TTC549 (cell line): ENCODE data around the gene EFCAB11.

Source experiments
- FAIRE-seq: peaks from 2 replicates; lab custom pipeline; 2012; peaks lifted over from hg19 to GRCh38; lab: Jason Lieb, UNC

The EFCAB11 gene

DNA sequence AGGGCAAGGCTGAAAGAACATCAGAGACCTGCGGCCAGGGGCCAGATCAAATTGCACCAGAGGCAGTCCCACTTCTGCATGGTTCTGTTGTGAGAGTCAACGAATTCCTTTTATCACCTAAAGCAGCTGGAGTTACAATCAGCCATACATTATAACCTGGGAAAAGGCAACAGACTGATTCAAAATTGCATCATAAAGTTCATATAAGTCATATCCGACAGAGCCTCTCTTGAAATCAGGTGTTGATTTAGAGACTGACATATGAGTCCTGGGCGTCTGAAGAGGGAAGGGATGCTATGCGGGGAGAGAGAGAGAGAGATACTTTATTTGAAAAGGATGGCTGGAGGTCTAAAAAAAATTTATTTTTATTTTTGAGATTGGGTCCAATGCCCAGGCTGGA is 89.4 kb downstream of the EFCAB11 start:
- no peak for FAIRE-seq

DNA sequence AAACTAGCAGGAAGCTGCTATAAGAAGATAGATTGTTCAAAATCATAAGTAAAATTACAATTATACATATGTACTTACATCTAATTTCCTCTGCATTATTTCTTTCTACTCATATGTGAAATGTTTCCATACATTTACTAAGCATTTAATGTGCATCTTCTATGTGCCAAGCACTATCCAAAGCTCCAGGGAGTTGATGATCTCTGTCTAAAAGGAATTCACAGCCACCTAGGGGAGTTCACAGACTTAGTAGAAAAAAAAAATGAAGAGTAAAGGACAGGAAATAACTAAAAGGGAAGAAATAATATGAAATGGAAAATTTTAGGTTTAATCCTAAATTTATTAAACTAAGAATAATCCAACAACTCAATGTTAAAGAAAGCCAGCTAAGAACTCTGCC is 91.7 kb downstream of the EFCAB11 start:
- FAIRE-seq = no peak

DNA sequence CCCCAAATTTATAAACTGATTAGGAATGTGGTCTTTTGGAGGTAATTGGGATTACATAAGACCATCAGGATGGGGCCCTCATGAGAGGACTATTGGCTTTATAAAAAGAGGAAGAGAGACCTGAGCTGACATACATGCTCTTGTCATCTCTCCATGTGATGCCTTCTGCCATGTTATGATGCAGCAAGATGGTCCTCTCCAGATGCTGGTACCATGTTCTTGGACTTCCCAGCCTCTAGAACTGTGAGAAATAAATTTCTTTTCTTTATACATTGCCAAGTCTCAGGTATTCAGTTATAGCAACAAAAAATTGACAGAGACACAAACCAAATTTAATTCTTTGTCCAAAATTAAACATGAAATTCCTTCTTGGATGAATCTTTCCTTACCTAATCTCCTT is 92.9 kb downstream of the EFCAB11 start:
- no peak for FAIRE-seq

DNA sequence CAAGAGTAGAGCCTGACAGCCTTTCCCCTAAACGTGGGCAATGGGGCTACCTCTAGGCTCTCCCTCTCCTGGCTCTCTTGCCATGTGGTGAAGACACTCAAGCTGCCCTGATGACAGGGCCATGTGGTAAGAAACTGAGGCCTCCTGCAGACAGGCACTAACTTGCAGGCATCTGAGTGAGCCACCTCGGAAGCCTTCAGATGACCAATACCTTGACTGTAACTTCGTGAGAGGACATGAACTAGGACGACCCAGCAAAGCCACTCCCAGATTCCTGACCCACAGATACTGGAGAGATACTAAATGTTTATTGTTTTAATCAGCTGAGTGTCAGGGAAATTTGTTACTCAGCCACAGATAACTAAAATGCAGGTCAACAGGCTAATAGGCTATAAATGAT is 96.4 kb downstream of the EFCAB11 start:
- FAIRE-seq = no peak

DNA sequence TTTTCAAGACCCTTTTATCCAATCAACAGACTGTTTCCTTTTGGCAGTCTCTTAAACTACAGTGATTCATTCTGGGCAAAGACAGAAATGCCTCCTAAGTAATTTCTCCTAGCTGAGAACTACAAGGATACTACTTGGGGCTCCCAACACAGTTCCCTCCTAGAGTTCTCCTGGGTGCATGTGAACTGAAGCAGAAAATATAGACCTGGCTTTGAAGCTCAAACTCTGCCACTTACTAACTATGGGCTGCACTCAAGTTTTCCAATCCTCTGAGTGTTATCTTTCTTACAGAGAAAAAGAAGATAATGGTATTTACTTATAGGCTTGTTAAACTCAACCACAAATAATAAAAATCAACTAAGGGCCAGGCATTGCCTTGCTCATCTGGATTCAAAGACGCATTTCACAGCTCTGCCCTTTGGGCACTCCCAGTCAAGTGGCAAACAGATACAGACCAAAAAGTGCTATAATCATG is 97.6 kb downstream of the EFCAB11 start:
- no peak for FAIRE-seq

DNA sequence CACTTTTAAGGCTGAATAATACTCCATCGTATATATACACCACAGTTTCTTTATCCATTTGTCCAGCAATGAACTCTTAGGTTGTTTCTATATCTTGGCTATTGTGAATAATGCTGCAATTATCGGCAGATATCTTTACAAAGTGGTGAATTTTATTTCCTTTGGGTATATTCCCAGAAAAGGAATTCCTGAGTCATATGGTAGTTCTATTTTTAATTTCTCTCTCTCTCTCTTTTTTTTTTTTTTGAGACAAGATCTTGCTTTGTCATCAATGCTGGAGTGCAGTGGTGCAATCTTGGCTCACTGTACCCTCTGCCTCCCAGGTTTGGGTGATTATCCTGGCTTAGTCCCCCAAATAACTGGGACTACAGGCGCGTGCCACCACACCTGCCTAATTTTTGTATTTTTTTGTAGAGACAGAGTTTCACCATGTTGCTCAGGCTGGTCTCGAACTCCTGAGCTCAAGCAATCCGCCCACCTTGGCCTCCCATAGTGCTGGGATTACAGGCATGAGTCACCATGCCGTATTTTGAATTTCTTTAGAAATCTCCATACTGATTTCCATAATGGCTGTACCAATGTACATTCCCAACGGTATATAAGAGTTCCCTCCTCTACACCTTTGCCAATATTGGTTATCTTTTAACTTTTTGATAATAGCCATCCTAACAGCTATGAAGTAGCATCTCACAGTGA is 98.4 kb downstream of the EFCAB11 start:
- no peak for FAIRE-seq

DNA sequence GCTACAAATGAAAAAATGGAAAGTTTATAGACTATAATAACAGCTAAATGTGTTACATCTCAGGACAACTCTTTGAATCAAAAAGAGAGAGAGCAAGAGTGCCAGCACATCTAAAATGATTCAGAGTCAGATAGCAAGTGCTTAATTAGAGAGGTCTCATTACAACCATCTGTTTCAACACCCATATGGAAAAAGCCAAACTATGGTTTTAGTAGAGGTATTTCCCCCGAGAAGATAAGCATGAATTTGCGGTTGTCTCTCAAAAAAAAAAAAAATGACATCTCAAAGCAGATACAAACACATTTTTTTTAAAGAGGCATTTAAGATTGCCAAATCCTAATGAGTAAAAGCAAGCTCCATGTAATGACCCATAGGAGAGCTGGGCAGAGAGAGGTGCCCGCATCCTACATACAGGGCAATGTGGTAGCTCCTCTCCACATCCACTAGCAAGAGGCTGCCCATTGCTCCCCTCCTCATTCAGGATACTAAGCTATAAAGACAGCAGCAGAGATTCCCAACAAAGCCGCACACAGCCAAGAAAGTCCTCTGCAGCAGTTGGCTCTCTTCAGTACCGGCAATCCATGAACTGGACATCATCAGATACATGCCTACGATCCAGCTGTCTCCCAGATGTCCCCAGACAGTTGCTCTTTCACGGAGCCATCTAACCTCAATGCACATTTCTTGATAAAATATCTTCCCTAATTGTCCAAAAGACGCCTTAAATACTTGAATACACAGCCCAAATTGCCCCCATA is 100.4 kb downstream of the EFCAB11 start:
- no peak for FAIRE-seq

DNA sequence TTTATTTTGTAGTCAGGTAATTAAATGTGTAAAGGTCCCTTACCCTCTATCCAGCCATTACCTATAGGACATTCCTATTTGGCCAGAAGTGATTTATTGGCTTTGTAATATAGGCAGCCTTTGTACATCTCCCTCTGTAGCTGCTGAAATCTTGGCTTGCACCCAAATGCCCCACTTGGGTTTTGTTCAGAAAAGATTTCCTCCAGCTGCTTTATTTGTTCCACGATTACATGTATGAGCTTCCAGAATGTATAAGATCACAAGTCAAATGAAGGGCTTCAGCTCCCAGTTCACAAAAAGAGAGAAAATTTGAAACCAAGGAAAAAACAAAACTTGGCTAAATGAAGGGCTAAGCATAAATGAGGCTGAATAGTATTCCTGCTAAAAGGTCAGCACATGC is 103.4 kb downstream of the EFCAB11 start:
- FAIRE-seq = no peak

DNA sequence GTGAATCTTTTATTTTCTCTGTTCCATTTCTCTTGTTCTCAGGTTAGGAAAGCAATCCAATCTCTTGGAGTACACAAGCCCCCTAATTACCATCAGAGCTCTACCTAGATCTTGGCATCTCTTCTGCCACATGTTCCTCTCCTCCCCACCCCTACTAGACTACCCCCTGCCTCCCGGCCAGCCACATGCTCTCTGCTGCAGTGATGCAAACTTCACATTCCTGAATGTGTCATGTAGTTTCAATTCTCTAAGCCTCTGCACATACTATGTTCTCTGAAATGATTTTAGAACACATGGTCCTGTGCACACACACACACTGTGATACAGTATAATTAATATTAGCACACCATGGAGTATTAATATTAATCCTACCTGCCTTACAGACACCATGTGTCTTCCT is 104.6 kb downstream of the EFCAB11 start:
- no peak for FAIRE-seq

DNA sequence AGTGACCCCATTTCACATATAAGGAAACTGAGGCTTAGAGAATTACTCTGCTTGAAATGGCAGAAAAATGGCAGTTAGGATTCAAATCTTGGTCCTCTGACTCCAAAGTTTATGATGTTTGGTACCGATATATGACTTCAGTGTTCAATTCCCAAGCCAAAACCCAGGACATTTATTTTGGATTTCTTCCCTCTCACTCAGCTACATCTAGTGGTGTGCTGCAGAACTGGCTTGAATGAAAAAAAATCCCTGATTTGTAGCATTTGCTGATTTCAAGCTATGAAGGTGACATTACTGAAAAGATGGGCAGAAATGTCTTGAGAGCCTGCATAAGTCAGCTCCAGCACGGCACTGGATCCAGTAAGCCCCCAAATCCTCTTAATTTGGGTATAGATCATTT is 106.4 kb downstream of the EFCAB11 start:
- no peak for FAIRE-seq

DNA sequence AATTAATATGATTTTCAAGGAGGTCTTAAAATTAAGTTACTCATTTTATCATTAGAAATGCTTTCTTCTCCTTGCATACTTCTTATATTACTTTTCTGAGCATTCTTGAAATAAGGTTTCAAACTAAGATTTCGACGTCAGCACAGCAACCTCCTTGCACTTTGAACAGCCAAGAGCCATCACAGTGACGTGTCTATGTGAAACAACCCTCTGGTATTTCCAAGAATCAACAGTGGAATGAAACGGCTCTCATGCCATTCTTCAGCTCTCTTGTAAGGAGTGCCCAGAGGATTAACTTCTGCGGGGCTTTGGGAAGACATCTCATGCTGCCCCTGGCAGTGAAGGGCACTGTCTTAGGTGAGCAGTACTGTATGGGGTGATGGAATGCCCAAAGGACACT is 109.2 kb downstream of the EFCAB11 start:
- no peak for FAIRE-seq

DNA sequence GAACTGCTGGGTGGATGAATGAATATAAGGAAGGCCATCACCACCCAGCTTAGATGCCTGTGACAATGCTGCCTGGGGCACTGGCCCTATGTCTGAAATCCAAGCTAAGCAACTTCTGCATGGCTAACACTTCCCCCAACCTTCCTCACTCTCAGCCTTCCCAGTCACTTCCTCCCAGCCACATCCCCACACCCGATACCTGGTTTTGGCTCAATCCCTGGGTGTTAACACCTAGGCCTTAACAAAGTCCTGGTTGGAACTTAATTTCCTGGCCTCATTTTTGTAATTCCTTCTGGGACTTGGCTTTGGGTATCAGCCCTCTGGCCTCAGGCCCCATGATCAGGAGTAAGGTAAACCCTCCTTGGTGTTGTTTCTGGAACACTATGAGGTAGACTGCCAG is 110.0 kb downstream of the EFCAB11 start:
- FAIRE-seq = no peak

DNA sequence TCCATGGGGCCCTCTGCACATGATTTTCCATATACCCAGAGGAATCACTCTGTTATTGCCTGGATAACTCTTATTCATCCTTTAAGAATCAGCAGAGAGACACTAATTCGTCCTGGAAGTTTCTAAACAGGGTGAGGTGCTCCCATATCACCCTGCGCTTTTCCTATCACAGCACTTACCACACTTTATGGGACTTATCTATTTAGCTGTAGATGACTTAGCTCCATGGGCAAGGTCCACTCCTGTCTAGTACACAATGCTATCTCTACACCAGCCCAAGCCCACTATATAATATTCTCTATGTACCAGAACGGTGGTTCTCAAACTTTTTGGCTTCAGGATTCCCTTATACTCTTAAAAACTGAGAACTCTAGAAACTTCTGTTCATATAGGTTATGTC is 111.7 kb downstream of the EFCAB11 start:
- no peak for FAIRE-seq

DNA sequence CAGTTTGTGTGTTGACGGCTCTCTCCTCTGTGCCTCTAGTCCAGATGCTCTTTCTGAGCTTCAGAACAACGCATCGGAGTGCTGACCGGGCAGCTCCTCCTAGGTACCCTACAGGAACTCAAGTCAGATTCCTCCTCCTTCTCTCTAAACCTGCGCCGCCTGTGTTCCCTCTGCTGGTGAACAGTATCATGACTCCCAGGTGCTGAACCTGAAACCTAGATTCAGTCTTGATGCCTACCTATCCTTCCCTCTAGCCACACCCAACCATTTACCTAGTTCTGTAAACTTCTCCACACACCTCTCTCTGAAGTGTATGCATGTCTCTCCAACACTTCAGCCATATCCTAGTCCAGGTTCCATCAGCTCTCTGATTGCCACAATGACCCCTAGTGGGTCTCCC is 112.7 kb downstream of the EFCAB11 start:
- FAIRE-seq = no peak

DNA sequence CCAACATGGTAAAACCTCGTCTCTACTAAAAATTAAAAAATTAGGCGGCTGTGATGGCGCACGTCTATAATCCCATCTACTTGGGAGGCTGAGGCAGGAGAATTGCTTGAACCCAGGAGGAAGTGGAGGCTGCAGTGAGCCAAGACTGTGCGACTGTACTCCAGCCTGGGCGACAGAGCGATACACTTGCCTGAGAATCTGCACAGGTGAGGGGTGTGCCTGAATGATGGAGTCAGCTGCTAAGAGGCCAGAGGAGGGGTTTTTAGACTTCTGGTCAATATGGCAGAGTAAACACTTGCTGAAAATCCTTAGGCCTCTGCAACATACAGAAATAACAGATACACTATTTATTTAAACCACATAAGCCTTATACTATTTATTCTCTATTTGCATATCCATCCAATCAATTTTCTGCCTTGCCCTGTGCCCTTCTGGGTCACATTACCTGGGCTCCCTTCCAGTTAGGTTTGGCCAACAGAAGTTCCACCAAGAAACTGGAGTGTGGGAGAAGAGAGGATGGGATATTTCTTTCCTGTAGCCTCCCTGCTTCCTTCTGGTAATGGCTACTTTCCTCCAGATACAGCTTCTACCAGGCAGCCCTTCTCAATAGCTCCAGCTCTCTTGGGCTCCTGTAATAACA is 117.6 kb downstream of the EFCAB11 start:
- no peak for FAIRE-seq

DNA sequence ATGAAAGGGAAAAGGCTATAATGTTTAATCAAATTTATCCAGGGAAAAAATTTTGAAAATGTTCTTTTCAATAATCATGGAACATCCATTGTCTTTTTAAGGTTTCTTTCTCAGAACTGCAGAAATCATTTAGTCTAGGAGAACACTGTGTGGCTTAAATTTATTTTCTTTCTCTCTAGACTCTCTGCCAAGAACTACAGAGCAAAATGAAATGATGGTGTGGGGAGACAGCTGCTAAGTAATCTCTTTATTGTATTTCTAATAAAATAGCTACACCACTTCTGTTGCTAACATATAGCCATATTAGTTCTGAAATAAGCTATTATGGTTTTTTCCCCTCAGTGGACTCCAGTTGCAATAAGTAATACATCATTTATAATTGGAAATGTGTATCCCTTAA is 120.9 kb downstream of the EFCAB11 start:
- FAIRE-seq = no peak

DNA sequence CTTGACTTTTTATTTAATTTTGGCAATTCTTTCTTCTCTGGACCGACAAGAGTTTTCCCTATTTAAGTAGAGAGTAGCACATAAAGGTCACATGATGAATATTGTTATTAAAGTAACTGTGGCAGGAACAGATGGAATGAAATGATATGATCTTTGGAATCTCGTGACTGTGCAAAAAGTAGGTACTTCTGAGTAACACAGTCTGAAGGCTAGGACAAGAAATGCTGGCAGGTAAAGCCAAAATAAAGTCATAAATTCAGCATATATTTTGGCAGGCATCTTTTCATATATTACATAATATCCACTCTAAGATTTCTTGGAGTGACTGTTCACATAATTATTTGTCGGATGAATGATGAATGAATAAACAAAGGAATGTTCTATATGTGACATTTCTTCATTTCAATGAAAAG is 121.4 kb downstream of the EFCAB11 start:
- no peak for FAIRE-seq

DNA sequence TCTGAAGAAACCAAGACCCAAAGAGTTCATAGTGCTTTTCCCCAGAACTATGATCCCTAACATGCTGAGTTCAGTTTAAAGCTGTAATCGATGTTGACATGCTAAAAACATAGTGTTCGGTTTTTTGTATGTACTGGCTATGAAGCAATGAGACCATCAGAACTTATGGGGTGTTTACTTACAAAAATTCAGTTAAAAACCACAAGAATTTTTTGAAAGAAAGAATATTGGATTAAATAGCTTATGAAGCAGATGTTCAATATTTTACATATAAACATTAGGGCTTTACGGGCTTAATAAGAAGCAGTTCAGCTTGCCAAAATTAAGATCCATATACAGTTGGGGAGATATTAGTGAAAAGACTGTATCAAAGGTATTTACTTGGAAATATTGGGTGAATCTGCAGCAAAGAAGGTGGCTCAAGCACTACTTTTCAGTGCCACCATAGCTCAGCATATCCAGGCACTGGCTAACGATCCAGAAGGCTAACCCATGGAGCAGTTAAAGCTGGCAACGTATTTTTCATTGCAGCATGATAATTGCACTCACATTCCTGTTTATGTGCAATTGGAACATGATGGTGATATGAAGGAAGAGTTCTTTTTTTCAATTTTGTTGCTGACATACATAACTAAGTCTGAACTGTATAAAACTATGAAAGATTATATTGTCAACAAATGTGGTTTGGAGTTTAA is 125.9 kb downstream of the EFCAB11 start:
- FAIRE-seq = no peak

DNA sequence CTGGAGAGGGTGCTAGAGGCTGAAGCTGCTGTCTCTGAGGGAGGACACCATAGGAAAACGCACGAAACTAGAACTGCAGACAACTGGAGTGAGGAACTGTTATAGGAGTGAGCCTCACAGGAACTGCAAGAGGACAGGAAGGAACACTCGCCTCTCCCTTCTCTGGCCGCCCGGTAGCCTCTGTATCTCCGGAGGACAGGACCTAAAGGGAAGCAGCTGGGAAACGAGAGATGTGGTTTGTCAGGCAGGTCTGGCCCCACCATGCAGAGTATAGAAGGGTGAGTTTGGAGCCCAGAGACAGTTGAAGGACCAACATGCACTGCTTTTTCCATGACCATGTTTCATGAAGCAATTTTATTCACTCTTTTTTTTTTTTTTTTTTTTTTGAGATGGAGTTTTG is 127.3 kb downstream of the EFCAB11 start:
- FAIRE-seq = no peak

DNA sequence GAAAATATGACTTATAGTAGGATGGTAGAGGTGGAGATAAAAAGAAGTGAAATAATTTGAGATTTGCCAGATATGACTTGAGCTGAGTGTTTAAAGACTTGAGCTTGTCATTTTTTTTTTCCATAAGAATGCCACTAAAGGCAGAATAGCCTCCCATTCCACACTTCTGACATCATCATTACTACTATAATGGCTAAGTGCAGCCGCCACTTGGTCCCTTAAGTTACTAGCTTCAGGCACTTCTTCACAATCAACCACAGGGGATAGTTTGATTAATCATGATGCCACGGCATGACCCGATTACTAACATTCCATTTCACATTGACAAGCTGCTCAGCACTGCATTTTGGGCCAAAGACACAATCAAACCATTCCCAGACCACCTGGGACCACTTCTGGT is 127.9 kb downstream of the EFCAB11 start:
- no peak for FAIRE-seq

DNA sequence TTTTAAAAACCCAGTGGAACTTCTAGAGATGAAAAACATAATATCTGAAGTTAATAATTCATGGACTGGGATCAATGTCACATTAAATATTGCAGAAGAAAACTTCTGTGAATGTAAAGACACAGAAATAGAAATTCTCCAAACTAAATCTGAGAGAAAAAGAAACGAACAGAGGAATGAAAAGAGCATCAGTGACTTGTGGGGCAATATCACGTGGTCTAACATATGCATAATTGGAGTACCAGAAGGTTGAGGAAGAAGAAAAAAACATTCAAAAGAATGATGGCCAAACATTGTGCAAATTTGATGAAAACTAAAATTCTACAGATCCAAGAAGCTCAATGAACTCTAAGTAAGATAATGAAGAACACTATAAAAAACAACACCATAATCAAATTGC is 130.8 kb downstream of the EFCAB11 start:
- no peak for FAIRE-seq

DNA sequence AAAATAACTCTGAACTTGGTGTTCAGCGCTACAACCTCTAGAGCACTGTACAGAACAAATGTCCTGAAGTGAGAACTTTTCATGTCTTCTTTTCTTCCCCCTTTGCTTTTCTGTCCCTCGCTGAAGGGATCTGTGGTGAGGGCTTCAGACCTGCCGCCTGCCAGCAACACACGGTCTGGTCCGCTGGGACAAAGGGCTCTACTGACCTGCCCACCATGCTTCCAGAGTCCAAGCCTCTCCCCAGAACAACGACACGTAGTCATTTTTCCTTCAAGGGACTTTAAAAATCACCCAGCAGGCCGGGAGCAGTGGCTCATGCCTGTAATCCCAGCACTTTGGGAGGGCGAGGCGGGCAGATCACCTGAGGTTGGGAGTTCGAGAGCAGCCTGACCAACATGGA is 140.4 kb downstream of the EFCAB11 start:
- FAIRE-seq = no peak

DNA sequence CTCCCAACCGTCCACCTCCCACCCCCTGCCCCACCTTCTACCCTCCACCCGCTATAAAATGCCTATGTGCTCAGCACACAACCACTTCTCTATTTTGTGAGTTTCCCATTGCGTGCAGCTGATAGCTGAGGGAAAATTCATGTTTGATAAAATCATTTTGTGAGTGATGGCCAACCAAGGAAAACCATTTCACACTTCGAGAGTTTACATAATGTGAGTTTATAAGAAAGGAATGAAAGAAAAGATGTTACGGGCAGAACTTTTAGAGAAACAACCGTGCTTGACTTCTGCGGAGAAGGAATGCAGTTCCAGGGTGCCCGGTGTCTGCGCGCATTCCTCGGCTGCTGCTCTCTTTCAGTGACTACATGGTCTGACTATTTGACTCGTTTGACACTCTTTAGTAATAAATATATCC is 140.9 kb downstream of the EFCAB11 start:
- no peak for FAIRE-seq
